Right cardiac atrium (tissue), 5 donors: ENCODE measurements around the gene COL16A1. TPM values are rescaled to one million over a fixed set of nuclear protein-coding genes. Genes with fewer than 3 reads are reported as not detected.

Experiments used
- ATAC-seq, 2 donors: fragments of 200-7000 bp; cut with Tn5 transposase; one replicate each; pipeline versions ENCODE4 v1.8.0 to v1.9.1; 2020; ENCODE audit warnings: moderate library complexity in 2 of 2, mild to moderate bottlenecking in 1 of 2
- DNase-seq, 3 donors: peaks; one replicate each; pipeline ENCODE4 v3.0.0-alpha.2; 2020
- H3K27ac ChIP-seq: one replicate; pipeline ENCODE4 v1.5.1; 2013; ENCODE audit warnings: mild to moderate bottlenecking, low read length, control low read depth, moderate library complexity
- H3K27me3 ChIP-seq: one replicate; pipeline ENCODE4 v1.6.1; 2013; ENCODE audit not compliant: control insufficient read depth, insufficient read depth
- H3K4me1 ChIP-seq: one replicate; pipeline ENCODE4 v1.6.1; 2013; ENCODE audit warnings: low read length; ENCODE audit not compliant: control insufficient read depth, insufficient read depth
- H3K4me3 ChIP-seq: one replicate; pipeline ENCODE4 v1.5.1; 2013; ENCODE audit warnings: low read length, control low read depth
- H3K9me3 ChIP-seq: one replicate; pipeline ENCODE4 v1.6.1; 2013; ENCODE audit warnings: low read length; ENCODE audit not compliant: control insufficient read depth
- WGBS: extraction: QIAGEN DNeasy Blood & Tissue Kit; methylation state at CpG from one replicate; pipeline ENCODE4 v1.1.7; 2013; 5-methylcytosine and 5-hydroxymethylcytosine counted together
- intact Hi-C, 4 donors: fragments of 100-400 bp; cut with DNase I; formaldehyde crosslinking; loops; one replicate each; pipeline versions ENCODE4 v1.11.0 to v1.14.0; 2022 to 2023
- long read RNA-seq, 4 donors: library from polyadenylated mRNA; unstranded; transcript quantifications; one replicate each; pipeline ENCODE4 v2.0.0, GENCODE V29; 2020 to 2021
- polyA plus RNA-seq: library from polyadenylated mRNA; stranded (reverse); fragments of 200-250 nt; gene quantifications from one replicate; pipeline ENCODE4 v1.2.3, GENCODE V29; 2013
- total RNA-seq, 4 donors: library from RNA; stranded (reverse); fragmentation: NEBNext Ultra II Directional; extraction: Animal tissue kit (Norgen Biotek cat#: 25700); gene quantifications; one replicate each; pipeline ENCODE4 v1.2.1, GENCODE V29; 2021
- donor health status: healthy with polysubstance abuse.
- donor health status: DM: no; HTN: yes; CAD: no.
- donor health status: DM: no; HTN: no; CAD: no.
- donor health status: DM: no; HTN: yes; CAD: no; lungs with severe emphysema.
- donor health status: DM: yes; HTN: yes; CAD: no.

Gene COL16A1
- total RNA-seq = 10 to 100 TPM; 40.6 to 50.5 (median 50.3) TPM
- polyA plus RNA-seq = 37.4 TPM
- long read RNA-seq, donor 1, full-length matches to known transcripts = 1 of 121 reads
- long read RNA-seq, donor 1, partial matches to known transcripts = 46 of 121 reads
- long read RNA-seq, donor 1, other reads (novel, unspliced or antisense) = 74 of 121 reads
- long read RNA-seq, donor 2, full-length matches to known transcripts = 1 of 76 reads
- long read RNA-seq, donor 2, partial matches to known transcripts = 21 of 76 reads
- long read RNA-seq, donor 2, other reads (novel, unspliced or antisense) = 54 of 76 reads
- long read RNA-seq, donor 3, full-length matches to known transcripts = 2 of 184 reads
- long read RNA-seq, donor 3, partial matches to known transcripts = 52 of 184 reads
- long read RNA-seq, donor 3, other reads (novel, unspliced or antisense) = 130 of 184 reads
- long read RNA-seq, donor 4, full-length matches to known transcripts = 3 of 65 reads
- long read RNA-seq, donor 4, partial matches to known transcripts = 23 of 65 reads
- long read RNA-seq, donor 4, other reads (novel, unspliced or antisense) = 39 of 65 reads

GRCh38 chr1:31703431-31704270 lies at the start of gene COL16A1:
Gene COL16A1 (minus strand): TSS chr1:31704017. CDS start chr1:31702193, 1,824 bp downstream.
- H3K27me3 ChIP-seq = no peaks in the 10 kb centered on the region
- peak within 1 kb of the TSS; percentile 79 for H3K27ac ChIP-seq
- DNase-seq (peak; percentile 88 to 96 (median 95)), ATAC-seq (peak; percentile 73 to 84)
- 9% methylated on average over 40 of the region's 40 CpGs for WGBS
- peaks cover 16% of the 10 kb centered on the region for H3K4me1 ChIP-seq
- H3K4me3 ChIP-seq = peak within 1 kb of the TSS; percentile 47
- no peaks in the 10 kb centered on the region for H3K9me3 ChIP-seq
- intact Hi-C loops = loop anchor here in 1 of 4 donors (5.0 kb wide), 1 partner anchor 36 kb away; no protein-coding TSS in a partner anchor

- Histone ChIP-seq H3K9me3 (no peaks in the 10 kb centered on the region), H3K4me1 (peaks cover 20% of the 10 kb centered on the region), H3K27me3 (no peaks in the 10 kb centered on the region), H3K27ac (peak overlapping the region; percentile 64), H3K4me3 (no peak overlapping the region)
- ATAC-seq (no peak), DNase-seq (no peak)
- 70% methylated on average over 12 of the region's 12 CpGs for WGBS
- intact Hi-C loops = no loop called here
These were observed 49.2 kb upstream of the COL16A1 start for GRCh38 chr1:31752952-31753475.

- Histone ChIP-seq H3K4me3 (no peak overlapping the region), H3K27ac (no peak overlapping the region), H3K27me3 (no peaks in the 10 kb centered on the region), H3K4me1 (peaks cover 23% of the 10 kb centered on the region), H3K9me3 (no peaks in the 10 kb centered on the region)
- no peak for DNase-seq
- WGBS = 43% methylated on average over 7 of the region's 7 CpGs
- no peak for ATAC-seq
- intact Hi-C loops = no loop called here
These were observed 48.4 kb upstream of the COL16A1 start for GRCh38 chr1:31752258-31752657.

GRCh38 chr1:31751822-31752241 lies 48.0 kb upstream of the COL16A1 start:
- no peak overlapping the region for H3K4me3 ChIP-seq
- peak; percentile 25 to 59 for ATAC-seq
- H3K27me3 ChIP-seq = no peaks in the 10 kb centered on the region
- intact Hi-C loops = no loop called here
- H3K4me1 ChIP-seq = peaks cover 23% of the 10 kb centered on the region
- DNase-seq = no peak
- H3K27ac ChIP-seq = no peak overlapping the region
- 58% methylated on average over 5 of the region's 5 CpGs for WGBS
- H3K9me3 ChIP-seq = no peaks in the 10 kb centered on the region

GRCh38 chr1:31750858-31751510 lies 47.2 kb upstream of the COL16A1 start:
- Histone ChIP-seq H3K4me1 (peaks cover 23% of the 10 kb centered on the region), H3K27ac (peak overlapping the region; percentile 24), H3K4me3 (no peak overlapping the region), H3K27me3 (no peaks in the 10 kb centered on the region), H3K9me3 (no peaks in the 10 kb centered on the region)
- 30% methylated on average over 11 of the region's 11 CpGs for WGBS
- intact Hi-C loops = no loop called here
- DNase-seq = no peak
- peak; percentile 8 to 14 for ATAC-seq

- no peaks in the 10 kb centered on the region for H3K9me3 ChIP-seq
- intact Hi-C loops = loop anchor here in 1 of 4 donors (10.0 kb wide), 1 partner anchor 85 kb away; no protein-coding TSS in a partner anchor
- no peak overlapping the region for H3K4me3 ChIP-seq
- peak overlapping the region; percentile 24 for H3K27ac ChIP-seq
- no peak for DNase-seq
- 65% methylated on average over 7 of the region's 7 CpGs for WGBS
- no peaks in the 10 kb centered on the region for H3K27me3 ChIP-seq
- no peak for ATAC-seq
- H3K4me1 ChIP-seq = peaks cover 23% of the 10 kb centered on the region
These were observed 46.2 kb upstream of the COL16A1 start for GRCh38 chr1:31749785-31750735.

- WGBS = 57% methylated on average over 4 of the region's 4 CpGs
- Histone ChIP-seq H3K4me3 (no peak overlapping the region), H3K4me1 (peaks cover 13% of the 10 kb centered on the region), H3K27me3 (no peaks in the 10 kb centered on the region), H3K27ac (peak overlapping the region; percentile 36), H3K9me3 (no peaks in the 10 kb centered on the region)
- intact Hi-C loops = loop anchor here in 1 of 4 donors (10.0 kb wide), 1 partner anchor 84 kb away; no protein-coding TSS in a partner anchor
- ATAC-seq (peak in 1 of 2 donors; percentile 34), DNase-seq (no peak)
These were observed 44.5 kb upstream of the COL16A1 start for GRCh38 chr1:31748365-31748764.

GRCh38 chr1:31747304-31747703 lies 43.5 kb upstream of the COL16A1 start:
- no peaks in the 10 kb centered on the region for H3K27me3 ChIP-seq
- intact Hi-C loops = loop anchor here in 1 of 4 donors (10.0 kb wide), 1 partner anchor 83 kb away; no protein-coding TSS in a partner anchor
- H3K9me3 ChIP-seq = no peaks in the 10 kb centered on the region
- H3K4me3 ChIP-seq = no peak overlapping the region
- H3K4me1 ChIP-seq = peaks cover 12% of the 10 kb centered on the region
- DNase-seq = no peak
- ATAC-seq = no peak
- no peak overlapping the region for H3K27ac ChIP-seq
- 83% methylated on average over 1 of the region's 1 CpG for WGBS

GRCh38 chr1:31746687-31747086 lies 42.9 kb upstream of the COL16A1 start:
- WGBS = 35% methylated on average over 7 of the region's 7 CpGs
- peak overlapping the region; percentile 39 for H3K27ac ChIP-seq
- ATAC-seq = peak in 1 of 2 donors; percentile 4
- peaks cover 12% of the 10 kb centered on the region for H3K4me1 ChIP-seq
- intact Hi-C loops = loop anchor here in 1 of 4 donors (10.0 kb wide), 1 partner anchor 82 kb away; no protein-coding TSS in a partner anchor
- H3K4me3 ChIP-seq = no peak overlapping the region
- peak in 1 of 3 donors; percentile 64 for DNase-seq
- no peaks in the 10 kb centered on the region for H3K9me3 ChIP-seq
- H3K27me3 ChIP-seq = no peaks in the 10 kb centered on the region
